ENCODE results near the gene MEGF11. TPM values are rescaled to one million over a fixed set of nuclear protein-coding genes. Genes with fewer than 3 reads are reported as not detected.
A peak's percentile ranks its signal among the peaks of the same experiment; 100 is the strongest.

Gene MEGF11
- total RNA-seq, 2 experiments from 2014 or later = 0.05 TPM; not detected in 1

DNA sequence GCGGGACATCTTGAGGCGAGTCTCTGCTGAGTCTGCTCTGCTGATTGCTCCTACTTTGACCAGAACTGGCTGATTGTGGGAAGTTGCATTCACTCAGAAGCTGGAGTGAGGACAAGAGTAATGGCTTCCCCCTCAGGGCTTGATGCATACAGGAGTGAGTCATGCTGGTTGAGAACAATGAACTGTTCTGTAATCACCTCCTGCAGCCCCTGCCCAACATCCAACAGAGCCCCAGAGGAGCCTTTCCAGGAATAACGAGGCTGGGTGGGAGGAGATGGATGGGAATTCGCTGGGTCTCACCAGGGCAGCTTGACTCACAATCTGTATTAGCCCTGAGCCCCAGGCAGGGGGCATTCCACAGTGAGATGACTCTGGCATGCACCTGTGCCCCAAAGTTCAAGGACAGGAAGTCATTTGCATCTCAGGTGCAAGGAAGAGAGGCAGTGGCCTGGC lies 299.2 kb downstream of the MEGF11 start:
- no peaks in the 10 kb centered on the region for H3K27me3 Mint-ChIP-seq (ENCODE audit: low read depth)
- intact Hi-C loops (cut with micrococcal nuclease) = no loop called here
- H3K27ac Mint-ChIP-seq = no peak overlapping the region
- H3K4me3 Mint-ChIP-seq = no peak overlapping the region
- H3K36me3 Mint-ChIP-seq (ENCODE audit: low read depth) = no peaks in the 10 kb centered on the region
- H3K4me1 Mint-ChIP-seq (ENCODE audit: low read depth) = no peaks in the 10 kb centered on the region
- DNase-seq = no peak
- no peaks in the 10 kb centered on the region for H3K9me3 Mint-ChIP-seq
- CTCF ChIA-PET = interaction anchor here (1.0 kb wide), 1 partner anchor 10 kb away, joined by 3 read pairs; no protein-coding TSS in a partner anchor

DNA sequence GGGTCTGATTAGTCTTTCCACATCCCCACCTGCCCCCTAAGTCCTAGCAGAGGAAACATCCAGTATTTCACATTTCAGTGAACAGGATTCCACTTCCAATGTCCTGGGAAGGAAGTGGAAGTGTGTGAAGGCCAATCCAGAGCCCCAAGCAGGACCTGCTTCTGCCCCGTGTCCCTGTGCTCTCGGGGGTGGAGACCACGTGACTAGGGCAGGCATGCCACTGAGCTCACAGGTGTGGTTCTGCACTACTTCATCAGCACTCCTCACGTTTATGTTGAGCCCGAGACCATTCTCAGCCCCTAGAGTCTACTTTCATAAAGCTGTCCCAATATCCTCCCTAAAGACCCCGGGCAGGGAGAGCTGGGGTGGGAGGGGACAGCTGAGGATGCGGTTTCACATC lies 299.9 kb downstream of the MEGF11 start:
- no peaks in the 10 kb centered on the region for H3K4me1 Mint-ChIP-seq (ENCODE audit: low read depth)
- no peaks in the 10 kb centered on the region for H3K9me3 Mint-ChIP-seq
- intact Hi-C loops (cut with micrococcal nuclease) = no loop called here
- no peaks in the 10 kb centered on the region for H3K27me3 Mint-ChIP-seq (ENCODE audit: low read depth)
- CTCF ChIA-PET = interaction anchor here (1.0 kb wide), 1 partner anchor 11 kb away, joined by 3 read pairs; no protein-coding TSS in a partner anchor
- no peak overlapping the region for H3K27ac Mint-ChIP-seq
- no peaks in the 10 kb centered on the region for H3K36me3 Mint-ChIP-seq (ENCODE audit: low read depth)
- H3K4me3 Mint-ChIP-seq = no peak overlapping the region
- no peak for DNase-seq

DNA sequence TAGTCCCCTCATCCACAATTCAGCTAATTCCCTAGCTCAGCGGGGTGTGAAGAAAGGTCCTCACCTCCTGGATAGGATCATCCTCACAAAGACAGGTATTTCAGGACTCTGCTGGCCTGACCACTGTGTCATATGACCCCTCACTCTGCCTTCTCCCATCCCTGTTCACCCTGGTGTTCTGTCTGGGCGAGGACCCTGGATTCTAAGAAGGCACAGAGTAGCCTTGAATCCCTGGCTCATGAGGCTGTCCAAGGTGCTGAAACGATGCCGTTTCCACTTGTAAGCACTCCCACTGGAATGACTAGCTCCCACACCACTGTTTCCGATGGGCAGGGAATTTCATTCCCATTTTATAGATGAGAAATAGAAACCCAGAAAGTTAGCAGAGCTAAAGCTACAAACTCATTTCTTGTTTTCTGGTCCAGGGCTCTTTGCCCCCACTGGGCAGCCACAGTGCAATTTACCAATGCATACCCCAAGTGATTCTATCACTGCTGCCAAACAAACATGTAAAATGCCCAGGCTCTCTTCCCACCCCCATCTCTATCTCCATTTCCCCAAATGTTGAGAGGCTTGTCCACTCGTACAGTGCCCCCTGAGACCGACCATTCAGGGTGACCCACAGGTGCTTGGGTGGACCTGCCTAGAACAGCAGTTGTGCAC lies 301.0 kb downstream of the MEGF11 start:
- Mint-ChIP-seq H3K4me1 (ENCODE audit: low read depth) (no peaks in the 10 kb centered on the region), H3K27ac (no peak overlapping the region), H3K36me3 (ENCODE audit: low read depth) (no peaks in the 10 kb centered on the region), H3K9me3 (no peaks in the 10 kb centered on the region), H3K27me3 (ENCODE audit: low read depth) (no peaks in the 10 kb centered on the region), H3K4me3 (no peak overlapping the region)
- intact Hi-C loops (cut with micrococcal nuclease) = no loop called here
- CTCF ChIA-PET = no interaction called here
- DNase-seq = peak; percentile 43

- no peak for DNase-seq
- no peak overlapping the region for H3K4me3 Mint-ChIP-seq
- H3K27ac Mint-ChIP-seq = no peak overlapping the region
- H3K4me1 Mint-ChIP-seq (ENCODE audit: low read depth) = no peaks in the 10 kb centered on the region
- no peaks in the 10 kb centered on the region for H3K27me3 Mint-ChIP-seq (ENCODE audit: low read depth)
- intact Hi-C loops (cut with micrococcal nuclease) = no loop called here
- CTCF ChIA-PET = interaction anchor here (0.6 kb wide), 1 partner anchor 530 kb away, joined by 4 read pairs; no protein-coding TSS in a partner anchor
- no peaks in the 10 kb centered on the region for H3K9me3 Mint-ChIP-seq
- H3K36me3 Mint-ChIP-seq (ENCODE audit: low read depth) = no peaks in the 10 kb centered on the region
Measured at GRCh38 chr15:65951007-65951406, 302.5 kb downstream of the MEGF11 start.

DNA sequence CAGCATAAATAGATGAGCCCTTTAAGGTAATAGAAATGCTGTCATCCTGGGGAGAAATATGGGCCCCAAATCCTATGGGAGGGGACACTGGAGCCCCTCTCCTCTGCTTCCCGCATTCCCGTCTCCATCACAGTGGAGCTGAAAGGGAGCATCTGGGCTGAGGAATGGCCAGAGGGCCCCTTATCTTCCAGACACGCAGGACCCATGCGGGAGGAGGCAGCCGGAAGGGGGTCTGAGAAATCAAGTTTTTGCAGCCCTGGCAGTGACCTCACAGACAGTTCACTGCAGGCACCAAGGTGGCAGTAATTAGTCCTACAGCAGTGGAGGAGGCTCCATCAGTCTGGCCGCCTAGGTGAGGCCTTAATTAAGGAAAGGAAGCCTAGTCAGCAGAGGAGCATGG lies 304.1 kb downstream of the MEGF11 start:
- H3K4me3 Mint-ChIP-seq = no peak overlapping the region
- intact Hi-C loops (cut with micrococcal nuclease) = no loop called here
- DNase-seq = no peak
- H3K27ac Mint-ChIP-seq = no peak overlapping the region
- no peaks in the 10 kb centered on the region for H3K27me3 Mint-ChIP-seq (ENCODE audit: low read depth)
- no peaks in the 10 kb centered on the region for H3K4me1 Mint-ChIP-seq (ENCODE audit: low read depth)
- CTCF ChIA-PET = no interaction called here
- no peaks in the 10 kb centered on the region for H3K9me3 Mint-ChIP-seq
- no peaks in the 10 kb centered on the region for H3K36me3 Mint-ChIP-seq (ENCODE audit: low read depth)

DNA sequence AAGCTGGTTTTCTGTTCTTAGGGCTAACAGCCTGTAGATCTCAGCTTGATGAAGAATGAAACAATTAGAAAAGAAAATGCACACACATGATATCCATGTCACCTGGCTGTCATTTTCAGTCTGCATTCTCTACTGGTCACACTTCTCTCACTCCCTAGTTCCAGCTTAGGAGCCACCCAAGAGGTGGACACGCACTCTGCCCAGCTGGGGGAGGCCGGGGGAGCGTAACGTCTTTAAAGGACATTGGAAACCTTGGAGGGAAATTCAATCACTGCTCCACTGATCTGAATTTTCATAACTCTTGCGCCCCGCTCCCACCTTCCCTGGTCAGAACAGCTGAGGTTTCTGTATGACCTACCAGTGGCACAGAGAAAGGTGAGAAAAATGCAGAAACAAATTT lies 304.5 kb downstream of the MEGF11 start:
- H3K4me3 Mint-ChIP-seq = no peak overlapping the region
- no peaks in the 10 kb centered on the region for H3K27me3 Mint-ChIP-seq (ENCODE audit: low read depth)
- H3K9me3 Mint-ChIP-seq = no peaks in the 10 kb centered on the region
- H3K36me3 Mint-ChIP-seq (ENCODE audit: low read depth) = no peaks in the 10 kb centered on the region
- CTCF ChIA-PET = no interaction called here
- DNase-seq = no peak
- H3K27ac Mint-ChIP-seq = no peak overlapping the region
- no peaks in the 10 kb centered on the region for H3K4me1 Mint-ChIP-seq (ENCODE audit: low read depth)
- intact Hi-C loops (cut with micrococcal nuclease) = no loop called here

DNA sequence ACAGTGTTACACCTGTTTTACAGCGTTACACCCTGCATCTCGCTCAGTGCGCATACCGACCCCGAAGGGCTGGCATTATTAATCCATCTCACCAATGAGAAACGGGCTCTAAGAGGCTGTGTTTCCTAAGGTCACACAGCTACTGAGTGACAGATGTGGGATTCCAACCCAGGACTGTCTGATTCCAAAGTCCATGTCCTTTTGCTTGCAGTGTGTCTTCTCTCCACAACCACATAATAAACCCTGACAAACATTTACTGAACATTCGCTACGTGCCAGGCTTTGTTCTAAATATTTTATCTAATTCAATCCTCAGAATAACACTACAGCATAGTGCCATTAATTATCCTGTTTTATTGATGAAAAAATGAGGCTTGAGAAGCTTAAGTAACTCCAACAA lies 305.2 kb downstream of the MEGF11 start:
- no peak overlapping the region for H3K4me3 Mint-ChIP-seq
- H3K27ac Mint-ChIP-seq = no peak overlapping the region
- no peaks in the 10 kb centered on the region for H3K9me3 Mint-ChIP-seq
- H3K36me3 Mint-ChIP-seq (ENCODE audit: low read depth) = no peaks in the 10 kb centered on the region
- no peak for DNase-seq
- intact Hi-C loops (cut with micrococcal nuclease) = no loop called here
- CTCF ChIA-PET = no interaction called here
- no peaks in the 10 kb centered on the region for H3K27me3 Mint-ChIP-seq (ENCODE audit: low read depth)
- H3K4me1 Mint-ChIP-seq (ENCODE audit: low read depth) = no peaks in the 10 kb centered on the region

- Mint-ChIP-seq H3K9me3 (no peaks in the 10 kb centered on the region), H3K27ac (no peak overlapping the region), H3K4me3 (no peak overlapping the region), H3K36me3 (ENCODE audit: low read depth) (no peaks in the 10 kb centered on the region), H3K27me3 (ENCODE audit: low read depth) (no peaks in the 10 kb centered on the region), H3K4me1 (ENCODE audit: low read depth) (no peaks in the 10 kb centered on the region)
- CTCF ChIA-PET = no interaction called here
- intact Hi-C loops (cut with micrococcal nuclease) = no loop called here
- no peak for DNase-seq
Measured at GRCh38 chr15:65947041-65947440, 306.5 kb downstream of the MEGF11 start.

DNA sequence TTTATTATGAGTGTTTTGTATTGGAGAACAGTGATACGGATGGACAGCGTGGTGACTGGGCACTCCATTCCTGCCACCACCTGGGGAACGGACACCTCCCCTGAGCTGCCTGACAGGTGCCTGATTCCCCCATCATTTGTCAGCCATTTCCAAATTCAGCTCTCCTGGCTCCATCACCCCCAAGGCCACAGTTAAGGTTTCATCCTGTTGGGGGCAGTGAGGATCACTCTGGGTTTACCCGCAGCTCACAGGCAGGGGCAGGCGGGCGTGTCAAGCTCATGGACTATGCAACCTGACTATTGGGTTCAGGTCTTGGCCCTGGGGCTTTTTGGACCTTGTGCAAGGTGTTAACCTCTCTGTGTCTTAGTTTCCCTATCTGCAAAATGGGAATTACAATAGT lies 307.9 kb downstream of the MEGF11 start:
- H3K36me3 Mint-ChIP-seq (ENCODE audit: low read depth) = no peaks in the 10 kb centered on the region
- no peak for DNase-seq
- no peaks in the 10 kb centered on the region for H3K9me3 Mint-ChIP-seq
- H3K4me1 Mint-ChIP-seq (ENCODE audit: low read depth) = no peaks in the 10 kb centered on the region
- CTCF ChIA-PET = no interaction called here
- intact Hi-C loops (cut with micrococcal nuclease) = no loop called here
- H3K27me3 Mint-ChIP-seq (ENCODE audit: low read depth) = no peaks in the 10 kb centered on the region
- H3K27ac Mint-ChIP-seq = no peak overlapping the region
- H3K4me3 Mint-ChIP-seq = no peak overlapping the region

GRCh38 chr15:65944404-65944803 lies 309.1 kb downstream of the MEGF11 start:
- no peaks in the 10 kb centered on the region for H3K27me3 Mint-ChIP-seq (ENCODE audit: low read depth)
- intact Hi-C loops (cut with micrococcal nuclease) = loop anchor here (5.0 kb wide), 1 partner anchor 292 kb away; no protein-coding TSS in a partner anchor

GRCh38 chr15:65942436-65942835 lies 311.1 kb downstream of the MEGF11 start:
- Mint-ChIP-seq H3K4me3 (no peak overlapping the region), H3K27me3 (ENCODE audit: low read depth) (no peaks in the 10 kb centered on the region), H3K4me1 (ENCODE audit: low read depth) (no peaks in the 10 kb centered on the region), H3K9me3 (no peaks in the 10 kb centered on the region), H3K27ac (no peak overlapping the region), H3K36me3 (ENCODE audit: low read depth) (no peaks in the 10 kb centered on the region)
- intact Hi-C loops (cut with micrococcal nuclease) = loop anchor here (5.0 kb wide), 1 partner anchor 290 kb away; no protein-coding TSS in a partner anchor
- DNase-seq = no peak
- CTCF ChIA-PET = no interaction called here

More at GRCh38 chr15:65944404-65944803, 309.1 kb downstream of the MEGF11 start:
- H3K27ac Mint-ChIP-seq = no peak overlapping the region
- CTCF ChIA-PET = no interaction called here
- H3K4me1 Mint-ChIP-seq (ENCODE audit: low read depth) = no peaks in the 10 kb centered on the region
- H3K9me3 Mint-ChIP-seq = no peaks in the 10 kb centered on the region
- H3K36me3 Mint-ChIP-seq (ENCODE audit: low read depth) = no peaks in the 10 kb centered on the region
- DNase-seq = no peak
- H3K4me3 Mint-ChIP-seq = no peak overlapping the region

DNA sequence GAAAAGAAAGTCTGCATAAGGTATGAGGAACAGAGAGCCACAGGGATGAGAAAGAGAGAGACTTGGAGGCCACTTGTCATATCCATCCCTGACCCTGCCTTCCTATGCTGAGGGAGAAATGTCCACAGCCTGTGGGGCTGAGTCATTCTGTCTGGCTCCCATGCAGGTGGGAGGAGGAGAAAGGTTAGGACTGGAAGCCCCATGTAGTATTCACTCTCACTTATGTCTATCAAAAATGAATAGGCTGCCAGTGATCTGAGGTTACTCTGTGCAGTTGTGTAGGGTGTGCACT lies 313.0 kb downstream of the MEGF11 start:
- Mint-ChIP-seq H3K4me1 (ENCODE audit: low read depth) (no peaks in the 10 kb centered on the region), H3K36me3 (ENCODE audit: low read depth) (no peaks in the 10 kb centered on the region), H3K9me3 (no peaks in the 10 kb centered on the region), H3K27me3 (ENCODE audit: low read depth) (no peaks in the 10 kb centered on the region), H3K4me3 (no peak overlapping the region), H3K27ac (no peak overlapping the region)
- CTCF ChIA-PET = no interaction called here
- intact Hi-C loops (cut with micrococcal nuclease) = loop anchor here (5.0 kb wide), 1 partner anchor 288 kb away; no protein-coding TSS in a partner anchor
- DNase-seq = no peak

DNA sequence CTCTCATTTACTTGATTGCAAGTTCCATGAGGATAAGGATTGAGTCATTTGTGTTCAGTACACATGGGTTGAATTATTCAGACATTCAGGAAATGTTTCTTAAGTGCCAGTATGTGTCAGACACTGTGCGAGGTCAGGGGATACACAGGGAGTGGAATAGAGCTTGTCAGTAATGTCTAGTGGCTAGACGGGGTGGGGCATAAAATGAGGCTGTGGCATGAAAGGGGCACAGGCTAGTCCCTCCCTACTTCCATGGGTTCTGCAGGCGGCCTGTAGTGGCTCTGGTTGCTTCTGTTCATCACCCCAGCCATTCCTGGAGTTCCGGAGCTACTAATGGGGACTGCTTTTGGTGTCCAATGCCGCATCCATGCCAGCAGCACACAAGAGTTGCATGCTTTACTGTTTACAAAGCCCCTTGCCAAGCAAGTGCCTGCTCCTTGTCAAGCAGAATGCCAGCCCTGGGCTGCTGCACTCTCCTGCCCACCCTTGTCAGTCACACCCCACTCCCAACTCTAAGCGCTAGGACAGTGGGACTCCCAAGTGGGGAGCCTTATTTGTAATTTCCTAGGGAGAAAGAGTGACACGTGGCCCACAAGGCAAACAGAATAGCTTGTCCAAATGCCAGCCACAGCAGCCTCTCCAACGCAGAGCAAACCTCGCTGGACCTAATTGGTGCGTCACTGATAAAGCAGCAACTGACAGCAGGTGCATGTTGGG lies 313.5 kb downstream of the MEGF11 start:
- H3K36me3 Mint-ChIP-seq (ENCODE audit: low read depth) = no peaks in the 10 kb centered on the region
- intact Hi-C loops (cut with micrococcal nuclease) = loop anchor here (5.0 kb wide), 1 partner anchor 288 kb away; no protein-coding TSS in a partner anchor
- CTCF ChIA-PET = no interaction called here

More for the DNA sequence above, 313.5 kb downstream of the MEGF11 start:
- Mint-ChIP-seq H3K27ac (no peak overlapping the region), H3K27me3 (ENCODE audit: low read depth) (no peaks in the 10 kb centered on the region), H3K4me3 (no peak overlapping the region), H3K9me3 (no peaks in the 10 kb centered on the region), H3K4me1 (ENCODE audit: low read depth) (no peaks in the 10 kb centered on the region)
- DNase-seq = no peak
